GM10248 (cell line): ENCODE data around the gene DPH2.
A peak's percentile ranks its signal among the peaks of the same experiment; 100 is the strongest.

Experiments used
- CTCF ChIA-PET: fragments of 300-600 bp; sonication (Branson Sonifier 250); formaldehyde crosslinking; extraction: SDS; loops from one replicate; lab custom pipeline; 2021; ENCODE audit warnings: antibody characterized with exemption; lab: Yijun Ruan, JAX
- POLR2A ChIA-PET: fragments of 350-650 bp; sonication (Branson Sonifier 250); formaldehyde crosslinking; extraction: SDS; loops from one replicate; lab custom pipeline; 2020; ENCODE audit warnings: antibody characterized with exemption; lab: Yijun Ruan, JAX
- DNase-seq: peaks from one replicate; pipeline ENCODE4 v3.0.0; 2012; ENCODE audit errors: extremely low spot score
- TF ChIP-seq, protein P1 (sequence below): IDR thresholded peaks from 2 replicates; pipeline ENCODE4 v1.5.1; 2012; ENCODE audit warnings: mild to moderate bottlenecking, low read depth; ENCODE audit errors: extremely low read depth, missing control alignments, control extremely low read depth

DPH2 gene

DNA sequence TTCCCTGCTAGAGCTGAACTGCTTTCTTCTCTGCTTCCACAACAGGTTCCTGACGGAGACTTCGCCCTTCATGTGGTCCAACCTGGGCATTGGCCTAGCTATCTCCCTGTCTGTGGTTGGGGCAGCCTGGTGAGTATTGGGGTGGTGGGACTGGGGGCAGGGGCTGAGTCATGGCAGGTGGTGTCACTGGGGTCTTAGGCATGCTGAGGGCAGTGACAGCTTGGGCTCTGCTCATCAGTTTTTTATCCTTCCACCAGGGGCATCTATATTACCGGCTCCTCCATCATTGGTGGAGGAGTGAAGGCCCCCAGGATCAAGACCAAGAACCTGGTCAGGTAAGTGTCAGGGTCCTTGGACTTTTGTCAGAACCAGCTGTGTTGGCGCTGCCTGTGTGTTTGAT lies 6.2 kb downstream of the DPH2 start:
- TF ChIP-seq, protein P1, sequence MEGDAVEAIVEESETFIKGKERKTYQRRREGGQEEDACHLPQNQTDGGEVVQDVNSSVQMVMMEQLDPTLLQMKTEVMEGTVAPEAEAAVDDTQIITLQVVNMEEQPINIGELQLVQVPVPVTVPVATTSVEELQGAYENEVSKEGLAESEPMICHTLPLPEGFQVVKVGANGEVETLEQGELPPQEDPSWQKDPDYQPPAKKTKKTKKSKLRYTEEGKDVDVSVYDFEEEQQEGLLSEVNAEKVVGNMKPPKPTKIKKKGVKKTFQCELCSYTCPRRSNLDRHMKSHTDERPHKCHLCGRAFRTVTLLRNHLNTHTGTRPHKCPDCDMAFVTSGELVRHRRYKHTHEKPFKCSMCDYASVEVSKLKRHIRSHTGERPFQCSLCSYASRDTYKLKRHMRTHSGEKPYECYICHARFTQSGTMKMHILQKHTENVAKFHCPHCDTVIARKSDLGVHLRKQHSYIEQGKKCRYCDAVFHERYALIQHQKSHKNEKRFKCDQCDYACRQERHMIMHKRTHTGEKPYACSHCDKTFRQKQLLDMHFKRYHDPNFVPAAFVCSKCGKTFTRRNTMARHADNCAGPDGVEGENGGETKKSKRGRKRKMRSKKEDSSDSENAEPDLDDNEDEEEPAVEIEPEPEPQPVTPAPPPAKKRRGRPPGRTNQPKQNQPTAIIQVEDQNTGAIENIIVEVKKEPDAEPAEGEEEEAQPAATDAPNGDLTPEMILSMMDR, result no peak
- CTCF ChIA-PET, result interaction anchor here (1.4 to 3.7 kb wide), 5 partner anchors 13 to 213 kb away, joined by 3 to 9 read pairs (median 7); no protein-coding TSS in a partner anchor
- POLR2A ChIA-PET, result no interaction called here
- DNase-seq, result no peak

DNA sequence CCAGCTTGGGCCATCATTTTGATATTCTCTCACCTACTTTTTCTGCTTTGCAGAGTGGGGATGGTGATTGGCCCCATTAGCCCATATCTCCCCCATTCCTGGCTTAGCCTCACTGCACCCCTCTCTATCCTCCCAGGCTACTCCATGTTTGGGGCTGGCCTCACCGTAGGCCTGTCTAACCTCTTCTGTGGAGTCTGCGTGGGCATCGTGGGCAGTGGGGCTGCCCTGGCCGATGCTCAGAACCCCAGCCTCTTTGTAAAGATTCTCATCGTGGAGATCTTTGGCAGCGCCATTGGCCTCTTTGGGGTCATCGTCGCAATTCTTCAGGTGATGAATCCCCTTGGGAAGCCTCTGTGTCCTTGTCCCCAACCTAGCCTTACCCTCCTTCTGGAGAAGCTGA lies 7.1 kb downstream of the DPH2 start:
- ChIA-PET POLR2A (interaction anchor here (0.6 kb wide), 1 partner anchor 892 kb away, joined by 11 read pairs; no protein-coding TSS in a partner anchor), CTCF (interaction anchor here (1.3 to 3.7 kb wide), 3 partner anchors 12 to 42 kb away, joined by 3 to 9 read pairs (median 8); no protein-coding TSS in a partner anchor)
- TF ChIP-seq, protein P1, result no peak
- no peak for DNase-seq

DNA sequence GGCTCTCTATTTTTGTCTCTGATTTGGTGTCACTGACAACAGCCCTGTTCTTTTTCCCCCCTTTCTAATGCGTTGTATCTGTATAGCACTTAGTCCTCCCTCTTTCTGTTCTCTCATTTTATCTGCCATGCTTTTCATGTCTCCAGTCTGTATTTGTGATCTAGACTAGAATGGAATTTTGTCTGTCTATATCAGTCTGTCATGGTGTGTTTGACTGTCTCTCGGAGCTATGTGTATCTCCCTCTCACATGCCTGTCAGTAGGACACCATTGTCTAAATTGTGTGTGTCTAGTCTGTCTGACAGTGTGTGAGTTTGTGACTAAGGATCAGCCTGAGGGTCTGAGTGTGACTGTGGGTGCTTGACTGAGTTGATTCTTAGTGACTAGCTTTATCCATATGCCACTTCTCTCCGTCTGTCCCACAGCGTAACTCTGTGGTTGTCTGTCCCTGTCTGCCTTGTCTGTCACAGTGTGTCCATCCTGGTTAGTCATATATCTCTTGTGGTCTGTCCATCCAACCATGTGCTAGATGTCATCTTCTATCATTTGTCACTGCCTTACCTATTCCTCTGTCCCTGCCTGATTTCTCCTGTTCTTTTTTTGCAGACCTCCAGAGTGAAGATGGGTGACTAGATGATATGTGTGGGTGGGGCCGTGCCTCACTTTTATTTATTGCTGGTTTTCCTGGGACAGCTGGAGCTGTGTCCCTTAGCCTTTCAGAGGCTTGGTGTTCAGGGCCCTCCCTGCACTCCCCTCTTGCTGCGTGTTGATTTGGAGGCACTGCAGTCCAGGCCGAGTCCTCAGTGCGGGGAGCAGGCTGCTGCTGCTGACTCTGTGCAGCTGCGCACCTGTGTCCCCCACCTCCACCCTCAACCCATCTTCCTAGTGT lies 7.8 kb downstream of the DPH2 start:
- ChIA-PET CTCF (interaction anchor here (1.3 to 3.7 kb wide), 3 partner anchors 11 to 43 kb away, joined by 3 to 9 read pairs (median 5); no protein-coding TSS in a partner anchor), POLR2A (interaction anchor here (0.6 to 0.7 kb wide), 2 partner anchors 428 to 892 kb away, joined by 3 to 11 read pairs; no protein-coding TSS in a partner anchor)
- no peak for DNase-seq
- TF ChIP-seq, protein P1, result no peak

DNA sequence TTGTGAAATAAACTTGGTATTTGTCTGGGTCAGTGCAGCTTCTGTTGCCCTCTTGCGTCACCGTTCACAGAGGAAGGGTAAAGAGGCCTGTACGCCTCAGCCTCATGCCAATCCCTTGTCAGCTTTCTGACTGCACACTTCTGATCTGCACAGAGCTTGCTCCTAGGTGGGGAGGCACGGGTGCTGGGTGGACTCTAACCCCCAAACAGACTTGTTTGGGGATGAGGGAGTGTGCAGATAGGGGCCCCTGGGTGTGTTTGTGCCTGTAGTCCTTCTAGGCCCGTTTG lies 8.4 kb downstream of the DPH2 start:
- ChIA-PET CTCF (interaction anchor here (1.3 kb wide), 2 partner anchors 14 to 43 kb away, joined by 3 to 5 read pairs; no protein-coding TSS in a partner anchor), POLR2A (interaction anchor here (0.7 kb wide), 1 partner anchor 428 kb away, joined by 3 read pairs; no protein-coding TSS in a partner anchor)
- DNase-seq, result no peak
- TF ChIP-seq, protein P1, result no peak

DNA sequence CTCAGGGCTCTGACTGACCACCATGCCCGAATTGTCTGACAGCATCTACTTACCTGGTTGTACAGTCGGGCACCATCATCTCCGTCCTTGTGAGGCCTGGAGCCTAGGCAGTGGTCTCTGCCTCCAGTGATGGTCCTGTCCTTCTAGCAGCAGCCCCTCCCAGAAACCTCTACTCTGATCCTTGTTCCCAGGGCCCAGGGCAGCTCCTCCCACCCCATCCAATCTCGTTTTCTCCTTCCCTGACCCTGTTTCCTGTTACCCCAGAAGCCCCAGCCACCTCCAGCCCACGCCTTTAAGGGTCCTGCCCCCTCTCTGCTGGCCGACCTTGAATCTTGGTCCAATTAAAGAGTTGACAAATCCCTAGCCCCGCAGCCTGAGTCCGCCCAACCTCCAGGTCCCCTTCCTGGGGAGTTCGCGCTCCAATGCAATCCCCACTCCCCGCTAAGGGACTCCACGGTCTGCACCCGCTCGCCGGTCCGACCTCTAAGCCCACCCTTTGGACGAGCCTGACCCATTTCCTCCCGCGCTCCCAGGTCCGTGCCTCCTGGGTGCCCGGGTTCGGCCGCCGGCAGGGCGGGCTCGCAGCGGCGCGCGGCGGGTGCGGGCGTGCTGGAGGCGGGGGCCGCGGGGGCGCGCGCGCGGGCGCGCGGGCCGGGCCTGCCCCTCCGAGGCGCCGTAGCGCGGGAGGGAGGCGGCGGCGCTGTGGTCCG lies 8.9 kb downstream of the DPH2 start, which contains the start of gene B4GALT2:
TSS of gene B4GALT2 (plus strand) at position 660 of the 710 bp plus-strand sequence. CDS start 1,951 bp downstream, outside the sequence.
- POLR2A ChIA-PET, result interaction anchor here (0.7 kb wide), 1 partner anchor 429 kb away, joined by 3 read pairs; no protein-coding TSS in a partner anchor
- TF ChIP-seq, protein P1, result no peak
- CTCF ChIA-PET, result interaction anchor here (1.3 kb wide), 1 partner anchor 44 kb away, joined by 5 read pairs; no protein-coding TSS in a partner anchor
- peak; percentile 82 for DNase-seq

DNA sequence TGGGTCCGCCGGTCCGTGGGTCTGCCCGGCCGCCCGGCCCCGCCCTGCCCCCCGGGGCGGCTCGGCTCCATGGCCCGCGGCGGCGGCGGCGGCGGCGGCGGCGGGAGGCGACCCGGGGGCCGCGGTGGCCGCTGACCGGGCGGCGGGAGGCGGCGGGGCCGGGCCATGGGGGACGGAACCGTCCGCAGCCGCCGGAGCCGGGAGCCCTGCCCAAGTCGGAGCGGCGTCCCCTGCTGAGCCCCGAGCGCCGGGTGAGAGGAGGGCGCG lies 9.4 kb downstream of the DPH2 start:
- TF ChIP-seq, protein P1, result no peak
- DNase-seq, result no peak
- ChIA-PET CTCF (no interaction called here), POLR2A (no interaction called here)
